ENCODE data around the gene TMBIM6. TPM values are rescaled to one million over a fixed set of nuclear protein-coding genes. Genes with fewer than 3 reads are reported as not detected.

TMBIM6 gene
- total and polyA plus RNA-seq, 2 donors from 2014 or later: 644 to 724 TPM

GRCh38 chr12:49790741-49791555 is 49.6 kb downstream of the TMBIM6 start:
- peaks cover 0 to 3% (median 0%) of the 10 kb centered on the region in 3 donors for H3K36me3 ChIP-seq (ENCODE audit: control insufficient read depth in 2 of 3, insufficient read depth in 3 of 3, low read length in 3 of 3)
- FAIRE-seq: no peak
- H3K4me1 ChIP-seq (ENCODE audit: control insufficient read depth in 2 of 3, insufficient read depth in 2 of 3, low read depth in 1 of 3, low read length in 3 of 3): no peaks in the 10 kb centered on the region
- H3K9ac ChIP-seq (ENCODE audit: low read length in 3 of 3): no peak overlapping the region
- H3K4me3 ChIP-seq (ENCODE audit: low read length in 3 of 3): no peak overlapping the region
- no peak overlapping the region for H3K27ac ChIP-seq (ENCODE audit: low read depth in 2 of 2, low read length in 2 of 2)
- intact Hi-C loops (cut with DNase I): no loop called here
- peak in 3 of 5 donors; percentile 19 to 52 (median 29) for DNase-seq
- TF ChIP-seq, protein P1, sequence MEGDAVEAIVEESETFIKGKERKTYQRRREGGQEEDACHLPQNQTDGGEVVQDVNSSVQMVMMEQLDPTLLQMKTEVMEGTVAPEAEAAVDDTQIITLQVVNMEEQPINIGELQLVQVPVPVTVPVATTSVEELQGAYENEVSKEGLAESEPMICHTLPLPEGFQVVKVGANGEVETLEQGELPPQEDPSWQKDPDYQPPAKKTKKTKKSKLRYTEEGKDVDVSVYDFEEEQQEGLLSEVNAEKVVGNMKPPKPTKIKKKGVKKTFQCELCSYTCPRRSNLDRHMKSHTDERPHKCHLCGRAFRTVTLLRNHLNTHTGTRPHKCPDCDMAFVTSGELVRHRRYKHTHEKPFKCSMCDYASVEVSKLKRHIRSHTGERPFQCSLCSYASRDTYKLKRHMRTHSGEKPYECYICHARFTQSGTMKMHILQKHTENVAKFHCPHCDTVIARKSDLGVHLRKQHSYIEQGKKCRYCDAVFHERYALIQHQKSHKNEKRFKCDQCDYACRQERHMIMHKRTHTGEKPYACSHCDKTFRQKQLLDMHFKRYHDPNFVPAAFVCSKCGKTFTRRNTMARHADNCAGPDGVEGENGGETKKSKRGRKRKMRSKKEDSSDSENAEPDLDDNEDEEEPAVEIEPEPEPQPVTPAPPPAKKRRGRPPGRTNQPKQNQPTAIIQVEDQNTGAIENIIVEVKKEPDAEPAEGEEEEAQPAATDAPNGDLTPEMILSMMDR (IDR thresholded peaks at IDR 0.05; ENCODE audit: borderline replicate concordance, extremely low read depth, insufficient read depth): no peak
- no peaks in the 10 kb centered on the region for H3K9me3 ChIP-seq (ENCODE audit: control insufficient read depth in 2 of 3, insufficient read depth in 1 of 3, low read length in 3 of 3)
- H3K27me3 ChIP-seq (ENCODE audit: control insufficient read depth, insufficient read depth, low read length): no peaks in the 10 kb centered on the region

DNA sequence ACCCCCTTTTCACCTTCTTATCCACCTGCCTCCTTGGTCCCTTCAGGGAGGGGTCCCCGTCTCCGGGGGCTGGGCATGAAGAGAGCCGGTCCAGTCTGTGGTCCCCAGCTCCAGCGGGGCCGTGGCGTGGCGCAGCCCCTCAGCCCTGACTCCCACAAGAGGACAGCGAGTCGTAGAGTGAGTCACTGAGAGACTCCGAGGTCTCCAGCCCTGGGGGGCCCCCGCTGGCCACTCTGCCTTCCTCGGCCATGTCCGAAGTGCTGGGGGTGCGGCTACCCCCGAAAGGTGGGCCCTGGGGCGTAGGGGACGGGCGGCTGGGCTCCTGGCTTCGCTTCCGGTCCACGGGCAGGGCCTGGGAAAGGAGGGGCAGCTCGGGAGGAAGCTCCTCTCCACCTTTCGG is 50.3 kb downstream of the TMBIM6 start:
- Histone ChIP-seq H3K9ac (ENCODE audit: low read length in 3 of 3) (no peak overlapping the region), H3K4me1 (ENCODE audit: control insufficient read depth in 2 of 3, insufficient read depth in 2 of 3, low read depth in 1 of 3, low read length in 3 of 3) (no peaks in the 10 kb centered on the region), H3K4me3 (ENCODE audit: low read length in 3 of 3) (no peak overlapping the region), H3K27me3 (ENCODE audit: control insufficient read depth, insufficient read depth, low read length) (no peaks in the 10 kb centered on the region), H3K9me3 (ENCODE audit: control insufficient read depth in 2 of 3, insufficient read depth in 1 of 3, low read length in 3 of 3) (no peaks in the 10 kb centered on the region), H3K27ac (ENCODE audit: low read depth in 2 of 2, low read length in 2 of 2) (no peak overlapping the region), H3K36me3 (ENCODE audit: control insufficient read depth in 2 of 3, insufficient read depth in 3 of 3, low read length in 3 of 3) (peaks cover 0 to 3% (median 0%) of the 10 kb centered on the region in 3 donors)
- intact Hi-C loops (cut with DNase I): no loop called here
- DNase-seq (peak in 1 of 5 donors; percentile 75), FAIRE-seq (no peak)
- TF ChIP-seq, protein P1 (IDR thresholded peaks at IDR 0.05; ENCODE audit: borderline replicate concordance, extremely low read depth, insufficient read depth): no peak

GRCh38 chr12:49792181-49792970 is 51.0 kb downstream of the TMBIM6 start:
- H3K4me1 ChIP-seq (ENCODE audit: control insufficient read depth in 2 of 3, insufficient read depth in 2 of 3, low read depth in 1 of 3, low read length in 3 of 3): no peaks in the 10 kb centered on the region
- no peak overlapping the region for H3K4me3 ChIP-seq (ENCODE audit: low read length in 3 of 3)
- H3K36me3 ChIP-seq (ENCODE audit: control insufficient read depth in 2 of 3, insufficient read depth in 3 of 3, low read length in 3 of 3): peaks cover 0 to 4% (median 1%) of the 10 kb centered on the region in 3 donors
- no peaks in the 10 kb centered on the region for H3K9me3 ChIP-seq (ENCODE audit: control insufficient read depth in 2 of 3, insufficient read depth in 1 of 3, low read length in 3 of 3)
- TF ChIP-seq, protein P1 (IDR thresholded peaks at IDR 0.05; ENCODE audit: borderline replicate concordance, extremely low read depth, insufficient read depth): no peak
- intact Hi-C loops (cut with DNase I): no loop called here
- DNase-seq (no peak), FAIRE-seq (no peak)
- H3K27ac ChIP-seq (ENCODE audit: low read depth in 2 of 2, low read length in 2 of 2): no peak overlapping the region
- no peak overlapping the region for H3K9ac ChIP-seq (ENCODE audit: low read length in 3 of 3)
- no peaks in the 10 kb centered on the region for H3K27me3 ChIP-seq (ENCODE audit: control insufficient read depth, insufficient read depth, low read length)
